SK-N-SH treated with all-trans-retinoic acid at 6 μM for 48 hours (cell line): ENCODE data around the gene TRIM72.

Source experiments
- BACH2 ChIP-seq: fragments of 250-450 bp; sonication (Bioruptor Pico); IDR thresholded peaks from 2 replicates; pipeline ENCODE4 v1.9.0; 2021; ENCODE audit warnings: mild to moderate bottlenecking, borderline replicate concordance
- CREB5 ChIP-seq: fragments of 250-450 bp; sonication (Bioruptor Pico); IDR thresholded peaks from 2 replicates; pipeline ENCODE4 v1.5.1; 2020; ENCODE audit warnings: low read depth, mild to moderate bottlenecking, moderate library complexity
- PATZ1 ChIP-seq: fragments of 250-450 bp; sonication (Bioruptor Pico); IDR thresholded peaks from 2 replicates; pipeline ENCODE4 v1.8.0; 2020; ENCODE audit warnings: mild to moderate bottlenecking, moderate library complexity, borderline replicate concordance
- SNAI2 ChIP-seq: fragments of 250-450 bp; sonication (Bioruptor Pico); IDR thresholded peaks from 2 replicates; pipeline ENCODE4 v1.5.0; 2020; ENCODE audit warnings: mild to moderate bottlenecking, moderate library complexity

- no peak for TF ChIP-seq SNAI2
- no peak for TF ChIP-seq CREB5 (CRISPR knock-in tag)
- no peak for TF ChIP-seq PATZ1
- no peak for TF ChIP-seq BACH2 (CRISPR knock-in tag)
These were observed 878 bp downstream of the TRIM72 start for GRCh38 chr16:31214708-31215286.
